SU-DHL-6 (cell line): ENCODE results near the gene CLDN10.

Source experiments
- EZH2phosphoT487 ChIP-seq: fragments of 200-600 bp; sonication (generic), shearing (Covaris generic); conservative IDR thresholded peaks from 2 replicates; pipeline ENCODE4 v1.6.1; 2018; ENCODE audit warnings: mild to moderate bottlenecking, antibody characterized with exemption, low read length, moderate library complexity, mixed read lengths
- TF ChIP-seq, protein P1 (sequence below): fragments of 200-600 bp; sonication (generic); IDR thresholded peaks from one replicate; pipeline ENCODE4 v1.5.1; 2017; ENCODE audit warnings: antibody characterized with exemption, mild to moderate bottlenecking, low read length, moderate library complexity; ENCODE audit not compliant: insufficient read depth, poor library complexity, severe bottlenecking

DNA sequence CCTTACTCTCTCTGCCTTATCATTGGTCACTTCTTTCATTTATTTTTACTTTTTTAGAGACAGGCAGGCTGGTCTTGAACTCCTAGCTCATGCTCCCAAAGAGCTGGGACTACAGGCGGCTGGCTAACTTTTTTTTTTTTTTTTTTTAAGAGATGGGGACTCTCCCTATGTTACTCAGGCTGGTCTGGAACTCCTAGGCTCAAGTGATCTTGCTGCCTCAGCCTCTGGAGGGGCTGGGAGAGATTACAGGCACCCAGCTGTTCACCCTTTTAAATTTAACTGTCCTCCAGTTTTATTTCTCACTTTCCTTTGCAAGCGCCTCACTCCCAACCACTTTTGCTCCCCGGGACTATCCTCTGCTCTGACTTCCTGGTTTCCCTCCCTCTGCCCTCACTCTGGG lies 5.6 kb upstream of the CLDN10 start:
- TF ChIP-seq, protein P1, sequence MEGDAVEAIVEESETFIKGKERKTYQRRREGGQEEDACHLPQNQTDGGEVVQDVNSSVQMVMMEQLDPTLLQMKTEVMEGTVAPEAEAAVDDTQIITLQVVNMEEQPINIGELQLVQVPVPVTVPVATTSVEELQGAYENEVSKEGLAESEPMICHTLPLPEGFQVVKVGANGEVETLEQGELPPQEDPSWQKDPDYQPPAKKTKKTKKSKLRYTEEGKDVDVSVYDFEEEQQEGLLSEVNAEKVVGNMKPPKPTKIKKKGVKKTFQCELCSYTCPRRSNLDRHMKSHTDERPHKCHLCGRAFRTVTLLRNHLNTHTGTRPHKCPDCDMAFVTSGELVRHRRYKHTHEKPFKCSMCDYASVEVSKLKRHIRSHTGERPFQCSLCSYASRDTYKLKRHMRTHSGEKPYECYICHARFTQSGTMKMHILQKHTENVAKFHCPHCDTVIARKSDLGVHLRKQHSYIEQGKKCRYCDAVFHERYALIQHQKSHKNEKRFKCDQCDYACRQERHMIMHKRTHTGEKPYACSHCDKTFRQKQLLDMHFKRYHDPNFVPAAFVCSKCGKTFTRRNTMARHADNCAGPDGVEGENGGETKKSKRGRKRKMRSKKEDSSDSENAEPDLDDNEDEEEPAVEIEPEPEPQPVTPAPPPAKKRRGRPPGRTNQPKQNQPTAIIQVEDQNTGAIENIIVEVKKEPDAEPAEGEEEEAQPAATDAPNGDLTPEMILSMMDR = no peak
- TF ChIP-seq EZH2phosphoT487 = no peak
